GM10248 (cell line): ENCODE results near the gene FABP6.

ENCODE experiments used
- CTCF ChIA-PET: fragments of 300-600 bp; sonication (Branson Sonifier 250); formaldehyde crosslinking; extraction: SDS; loops from one replicate; lab custom pipeline; 2021; ENCODE audit warnings: antibody characterized with exemption; lab: Yijun Ruan, JAX
- POLR2A ChIA-PET: fragments of 350-650 bp; sonication (Branson Sonifier 250); formaldehyde crosslinking; extraction: SDS; loops from one replicate; lab custom pipeline; 2020; ENCODE audit warnings: antibody characterized with exemption; lab: Yijun Ruan, JAX
- DNase-seq: peaks from one replicate; pipeline ENCODE4 v3.0.0; 2012; ENCODE audit errors: extremely low spot score
- CTCF ChIP-seq: IDR thresholded peaks from 2 replicates; pipeline ENCODE4 v1.5.1; 2012; ENCODE audit warnings: mild to moderate bottlenecking, low read depth; ENCODE audit errors: extremely low read depth, missing control alignments, control extremely low read depth

Gene FABP6

GRCh38 chr5:160280384-160281095, 51.2 kb downstream of the FABP6 start:
- no peak for TF ChIP-seq CTCF
- CTCF ChIA-PET, result interaction anchor here (1.7 kb wide), 1 partner anchor 15 kb away, joined by 4 read pairs; no protein-coding TSS in a partner anchor
- POLR2A ChIA-PET, result no interaction called here
- DNase-seq, result no peak

GRCh38 chr5:160281275-160281674, 52.0 kb downstream of the FABP6 start:
- no peak for DNase-seq
- ChIA-PET POLR2A (no interaction called here), CTCF (interaction anchor here (1.4 kb wide), 1 partner anchor 10 kb away, joined by 5 read pairs; no protein-coding TSS in a partner anchor)
- TF ChIP-seq CTCF, result no peak

GRCh38 chr5:160284291-160284873, 55.1 kb downstream of the FABP6 start:
- POLR2A ChIA-PET, result no interaction called here
- CTCF ChIA-PET, result interaction anchor here (1.0 to 1.2 kb wide), 2 partner anchors 25 to 60 kb away, joined by 3 read pairs; no protein-coding TSS in a partner anchor
- DNase-seq, result no peak
- no peak for TF ChIP-seq CTCF

- ChIA-PET CTCF (interaction anchor here (1.2 kb wide), 1 partner anchor 59 kb away, joined by 3 read pairs; no protein-coding TSS in a partner anchor), POLR2A (interaction anchor here (0.5 kb wide), 1 partner anchor 134 kb away, joined by 3 read pairs; the partner anchor contains the start of gene SLU7)
- TF ChIP-seq CTCF, result no peak
- DNase-seq, result no peak
Observed at GRCh38 chr5:160285316-160285715, 56.0 kb downstream of the FABP6 start.

- TF ChIP-seq CTCF, result no peak
- POLR2A ChIA-PET, result no interaction called here
- CTCF ChIA-PET, result interaction anchor here (0.6 to 1.2 kb wide), 3 partner anchors 20 to 88 kb away, joined by 3 read pairs; no protein-coding TSS in a partner anchor
- no peak for DNase-seq
Observed at GRCh38 chr5:160286947-160287346, 57.6 kb downstream of the FABP6 start.

GRCh38 chr5:160287378-160288051, 58.2 kb downstream of the FABP6 start:
- POLR2A ChIA-PET, result no interaction called here
- no peak for DNase-seq
- no peak for TF ChIP-seq CTCF

More at GRCh38 chr5:160287378-160288051, 58.2 kb downstream of the FABP6 start:
- CTCF ChIA-PET, result interaction anchor here (0.6 to 1.2 kb wide), 3 partner anchors 19 to 89 kb away, joined by 3 read pairs; no protein-coding TSS in a partner anchor
